NCI-H774 (cell line): ENCODE measurements around the gene OR8I2.
"Not testable (repeated sequence)": the region's sequence is repeated elsewhere in the genome, so short reads cannot be mapped to it uniquely, and the experiment has no call there.

Source experiments
- DNase-seq: peaks from one replicate; lab custom pipeline; 2025; lab: John Stamatoyannopoulos, UW

OR8I2 gene

GRCh38 chr11:56093008-56093407 is at the start of gene OR8I2:
Gene OR8I2 (plus strand): TSS chr11:56093308. CDS start chr11:56093308, 0 bp downstream.
- DNase-seq, result no peak

- no peak for DNase-seq
Measured at GRCh38 chr11:56045538-56045937, 47.6 kb upstream of the OR8I2 start.

- no peak for DNase-seq
Measured at GRCh38 chr11:56048480-56048879, 44.6 kb upstream of the OR8I2 start.

- DNase-seq, result no peak
Measured at GRCh38 chr11:56049487-56049886, 43.6 kb upstream of the OR8I2 start.

- DNase-seq, result not testable (repeated sequence)
Measured at GRCh38 chr11:56056366-56056765, 36.7 kb upstream of the OR8I2 start.

- DNase-seq, result not testable (repeated sequence)
Measured at GRCh38 chr11:56057661-56058237, 35.4 kb upstream of the OR8I2 start.

- DNase-seq, result not testable (repeated sequence)
Measured at GRCh38 chr11:56058260-56058780, 34.8 kb upstream of the OR8I2 start.

GRCh38 chr11:56066980-56067379 is 26.1 kb upstream of the OR8I2 start:
- DNase-seq, result no peak

GRCh38 chr11:56089697-56090096 is 3.4 kb upstream of the OR8I2 start:
- no peak for DNase-seq

- no peak for DNase-seq
Measured at GRCh38 chr11:56103210-56103737, 10.2 kb downstream of the OR8I2 start, which contains the start of gene OR8H2. Gene OR8H2 (plus strand): TSS chr11:56103687. CDS start chr11:56105043, 1,356 bp downstream.

GRCh38 chr11:56122073-56122472 is 29.0 kb downstream of the OR8I2 start, which contains the start of gene OR8H3:
Gene OR8H3 (plus strand): TSS chr11:56122373. CDS start chr11:56122373, 0 bp downstream.
- no peak for DNase-seq

GRCh38 chr11:56140151-56140661 is 47.1 kb downstream of the OR8I2 start, which contains the start of gene OR8J3:
Gene OR8J3 (minus strand): TSS chr11:56140201. CDS start chr11:56137718, 2,483 bp downstream.
- no peak for DNase-seq

- not testable (repeated sequence) for DNase-seq
Measured at GRCh38 chr11:56143681-56144080, 50.6 kb downstream of the OR8I2 start.
